Left ventricle myocardium inferior (tissue), 1 donor: ENCODE results near the gene TFDP1. TPM values are rescaled to one million over a fixed set of nuclear protein-coding genes. Genes with fewer than 3 reads are reported as not detected.

Experiments used
- DNase-seq: peaks from one replicate; pipeline ENCODE4 v3.0.0-alpha.2; 2020
- H3K27ac ChIP-seq: fragments of 200-600 bp; replicated peaks from 2 replicates; pipeline ENCODE4 v1.8.0; 2021
- H3K27me3 ChIP-seq: fragments of 200-600 bp; 2 replicates; pipeline ENCODE4 v1.8.0; 2021; ENCODE audit warnings: low read depth
- H3K36me3 ChIP-seq: fragments of 200-600 bp; 2 replicates; pipeline ENCODE4 v1.8.0; 2021
- H3K4me1 ChIP-seq: fragments of 200-600 bp; 2 replicates; pipeline ENCODE4 v1.8.0; 2021
- H3K4me3 ChIP-seq: fragments of 200-600 bp; 2 replicates; pipeline ENCODE4 v1.8.0; 2021; ENCODE audit warnings: mild to moderate bottlenecking, moderate library complexity
- H3K9me3 ChIP-seq: fragments of 200-600 bp; replicated peaks from 2 replicates; pipeline ENCODE4 v1.8.0; 2021
- CTCF ChIP-seq: fragments of 200-600 bp; IDR thresholded peaks from 2 replicates; pipeline ENCODE4 v1.8.0; 2021; ENCODE audit warnings: antibody characterized with exemption, mild to moderate bottlenecking, borderline replicate concordance
- intact Hi-C: fragments of 100-400 bp; cut with micrococcal nuclease; formaldehyde crosslinking; loops from one replicate; pipeline ENCODE4 v1.11.0; 2022
- total RNA-seq: library from RNA; stranded (reverse); fragmentation: NEBNext Ultra II Directional; extraction: Animal tissue kit (Norgen Biotek cat#: 25700); gene quantifications from one replicate; pipeline ENCODE4 v1.2.1, GENCODE V29; 2021
- donor health status: DM: no; HTN: yes; CAD: no; lungs with severe emphysema.

TFDP1 gene
- total RNA-seq, 1 donor from 2014 or later = 48.7 TPM

GRCh38 chr13:113610266-113610665 lies 25.7 kb downstream of the TFDP1 start:
- H3K27me3 ChIP-seq = no peaks in the 10 kb centered on the region
- no peaks in the 10 kb centered on the region for H3K9me3 ChIP-seq
- no peak for DNase-seq
- no peak overlapping the region for H3K4me3 ChIP-seq
- no peak overlapping the region for H3K27ac ChIP-seq
- H3K4me1 ChIP-seq = no peaks in the 10 kb centered on the region
- H3K36me3 ChIP-seq = peaks cover 14% of the 10 kb centered on the region
- intact Hi-C loops = no loop called here
- no peak for TF ChIP-seq CTCF

- Histone ChIP-seq H3K4me1 (peaks cover 8% of the 10 kb centered on the region), H3K27me3 (no peaks in the 10 kb centered on the region), H3K4me3 (no peak overlapping the region), H3K36me3 (peaks cover 14% of the 10 kb centered on the region), H3K9me3 (no peaks in the 10 kb centered on the region), H3K27ac (no peak overlapping the region)
- intact Hi-C loops = no loop called here
- TF ChIP-seq CTCF = no peak
- DNase-seq = no peak
Observed at GRCh38 chr13:113611996-113612395, 27.4 kb downstream of the TFDP1 start.

- Histone ChIP-seq H3K9me3 (no peaks in the 10 kb centered on the region), H3K27ac (no peak overlapping the region), H3K27me3 (no peaks in the 10 kb centered on the region), H3K4me1 (peaks cover 14% of the 10 kb centered on the region), H3K36me3 (peaks cover 14% of the 10 kb centered on the region), H3K4me3 (no peak overlapping the region)
- DNase-seq = no peak
- no peak for TF ChIP-seq CTCF
- intact Hi-C loops = no loop called here
Observed at GRCh38 chr13:113612607-113613006, 28.1 kb downstream of the TFDP1 start.

- H3K4me1 ChIP-seq = peaks cover 16% of the 10 kb centered on the region
- H3K9me3 ChIP-seq = no peaks in the 10 kb centered on the region
- no peak for TF ChIP-seq CTCF
- DNase-seq = no peak
- H3K27me3 ChIP-seq = no peaks in the 10 kb centered on the region
- intact Hi-C loops = no loop called here
- no peak overlapping the region for H3K27ac ChIP-seq
- no peak overlapping the region for H3K4me3 ChIP-seq
- H3K36me3 ChIP-seq = peaks cover 14% of the 10 kb centered on the region
Observed at GRCh38 chr13:113613789-113614379, 29.3 kb downstream of the TFDP1 start.

GRCh38 chr13:113616281-113616906 lies 31.8 kb downstream of the TFDP1 start:
- intact Hi-C loops = no loop called here
- no peak for DNase-seq
- no peak overlapping the region for H3K4me3 ChIP-seq

More at GRCh38 chr13:113616281-113616906, 31.8 kb downstream of the TFDP1 start:
- peaks cover 8% of the 10 kb centered on the region for H3K36me3 ChIP-seq
- no peaks in the 10 kb centered on the region for H3K9me3 ChIP-seq
- H3K4me1 ChIP-seq = peaks cover 16% of the 10 kb centered on the region
- H3K27ac ChIP-seq = no peak overlapping the region
- TF ChIP-seq CTCF = no peak
- H3K27me3 ChIP-seq = no peaks in the 10 kb centered on the region
